HG03135 (cell line): ENCODE data around the gene KRT77.

Experiments used
- ATAC-seq: cut with Tn5 transposase; IDR thresholded peaks from one replicate; pipeline ENCODE4 v1.9.1; 2021; ENCODE audit warnings: mild to moderate bottlenecking, moderate library complexity; ENCODE audit not compliant: unreplicated experiment

The KRT77 gene

DNA sequence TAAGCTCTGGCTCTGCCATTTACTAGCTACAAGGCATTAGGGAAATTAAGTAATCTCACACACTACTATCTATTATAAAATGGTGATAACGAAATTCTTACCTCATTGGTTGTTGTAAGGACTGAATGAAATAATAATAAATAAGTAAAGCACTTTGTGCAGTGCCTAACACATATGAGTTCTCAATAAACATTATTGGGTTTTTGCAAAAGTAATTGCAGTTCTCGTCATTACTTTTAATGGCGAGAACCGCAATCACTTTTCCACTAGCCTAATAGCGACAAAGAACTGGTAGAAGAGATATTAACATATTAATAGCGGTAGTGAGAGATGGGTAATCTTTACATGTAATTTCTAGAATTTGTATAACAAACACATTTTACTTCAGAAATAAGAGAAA, 9.2 kb downstream of the KRT77 start:
- no peak for ATAC-seq

GRCh38 chr12:52693261-52693660, 10.1 kb downstream of the KRT77 start:
- no peak for ATAC-seq

GRCh38 chr12:52692254-52692653, 11.1 kb downstream of the KRT77 start:
- no peak for ATAC-seq

- ATAC-seq: no peak
These were observed 11.5 kb downstream of the KRT77 start for GRCh38 chr12:52691841-52692150.

GRCh38 chr12:52691076-52691840, 12.1 kb downstream of the KRT77 start:
- no peak for ATAC-seq

GRCh38 chr12:52690351-52691075, 12.8 kb downstream of the KRT77 start:
- no peak for ATAC-seq

GRCh38 chr12:52689936-52690335, 13.4 kb downstream of the KRT77 start:
- no peak for ATAC-seq

- ATAC-seq: no peak
These were observed 14.1 kb downstream of the KRT77 start for GRCh38 chr12:52689239-52689638.

DNA sequence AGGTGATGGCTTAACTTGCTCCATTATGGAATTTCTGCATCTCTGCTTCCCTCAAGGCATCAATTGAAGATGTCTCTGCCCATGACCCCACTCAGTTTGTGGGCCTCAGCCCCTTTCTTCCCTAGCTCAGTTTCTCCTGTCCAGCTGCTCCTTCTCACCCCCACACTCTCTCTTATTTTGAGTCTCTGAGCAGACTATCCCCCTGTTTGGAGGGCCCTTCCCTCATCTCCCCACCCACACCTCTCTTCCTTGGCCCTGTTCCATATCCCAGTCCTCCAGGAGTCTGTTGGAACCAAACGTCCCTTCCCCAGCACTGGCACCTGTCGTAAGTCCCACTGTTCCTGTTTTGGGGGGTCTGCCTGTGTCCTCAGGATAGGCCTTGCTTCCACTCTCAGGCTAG, 14.8 kb downstream of the KRT77 start:
- no peak for ATAC-seq

- ATAC-seq: no peak
These were observed 15.6 kb downstream of the KRT77 start for GRCh38 chr12:52687497-52688385.

- no peak for ATAC-seq
These were observed 16.4 kb downstream of the KRT77 start for GRCh38 chr12:52686756-52687487.

DNA sequence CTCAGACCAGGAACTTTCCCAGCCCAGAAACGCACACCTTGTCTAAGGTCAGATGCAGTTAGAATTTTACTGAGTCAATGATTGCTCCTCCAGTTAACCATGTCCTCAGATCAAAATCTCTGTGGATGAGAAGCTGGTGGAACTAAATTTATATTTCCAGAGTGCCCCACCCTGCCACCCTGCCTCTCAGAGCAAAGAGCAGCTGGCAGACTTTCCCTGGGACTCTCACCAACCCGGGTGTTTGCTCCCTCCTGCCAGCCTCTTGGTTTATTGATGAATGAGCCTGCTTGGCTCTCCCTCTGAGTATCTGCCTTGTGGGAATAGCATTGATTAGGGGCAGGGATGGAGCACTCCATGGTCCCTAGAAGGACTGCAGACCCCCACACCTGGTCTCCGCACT, 17.3 kb downstream of the KRT77 start:
- ATAC-seq: no peak

DNA sequence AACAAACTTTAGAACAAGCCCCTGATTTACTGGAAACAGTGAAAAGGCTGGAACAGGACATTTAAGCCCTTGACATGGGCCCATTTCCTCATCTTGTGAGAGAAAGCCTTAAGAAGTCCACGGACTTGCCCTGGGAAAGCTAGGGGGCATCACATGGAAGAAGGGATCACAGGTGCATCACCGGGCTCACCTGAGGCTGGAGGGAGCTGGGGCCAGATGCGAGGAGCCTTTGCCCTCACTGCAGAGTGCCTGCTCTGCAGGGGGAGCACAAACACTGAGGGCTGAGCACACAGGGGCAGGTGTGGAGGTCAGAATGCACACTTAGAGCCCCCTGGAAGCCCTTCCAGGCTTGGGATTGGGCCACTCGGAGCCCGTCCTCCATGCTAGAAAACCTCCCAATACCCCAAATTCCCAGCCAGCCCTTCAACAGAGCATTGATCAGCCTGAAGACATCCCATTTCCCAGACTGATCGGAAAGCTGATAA, 17.9 kb downstream of the KRT77 start:
- ATAC-seq: no peak

- ATAC-seq: no peak
These were observed 18.9 kb downstream of the KRT77 start for GRCh38 chr12:52684431-52684830.

GRCh38 chr12:52683575-52684300, 19.6 kb downstream of the KRT77 start:
- no peak for ATAC-seq

DNA sequence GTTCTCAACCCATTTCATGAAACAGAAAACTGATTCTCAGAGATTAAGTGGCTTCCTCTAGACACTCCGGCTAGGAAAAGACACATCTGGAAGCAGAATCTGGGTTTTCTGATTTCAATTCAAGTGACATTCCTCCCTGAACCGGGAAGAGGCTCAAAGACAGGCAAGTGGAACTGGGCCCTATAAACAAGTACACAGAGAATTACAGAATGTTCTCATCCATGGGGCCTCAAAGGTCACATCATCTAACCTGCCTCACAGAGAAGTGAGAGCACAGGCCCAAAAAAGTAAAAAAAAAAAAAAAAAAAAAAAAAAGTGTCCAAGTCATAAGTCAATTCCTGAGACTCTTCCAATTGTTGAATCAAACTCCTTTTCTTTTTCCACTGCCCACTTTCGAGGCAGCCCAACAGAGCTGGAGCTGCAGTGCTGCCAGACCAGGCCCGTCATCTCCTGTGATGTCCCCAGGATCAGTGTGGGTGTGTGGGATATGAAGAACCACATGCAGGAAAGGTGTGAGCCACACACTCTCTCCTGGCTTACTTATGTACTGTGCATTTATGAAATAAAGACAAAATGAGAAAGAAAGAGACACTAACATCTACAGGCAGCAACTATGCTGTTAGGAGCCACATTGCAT, 20.3 kb downstream of the KRT77 start:
- ATAC-seq: no peak

DNA sequence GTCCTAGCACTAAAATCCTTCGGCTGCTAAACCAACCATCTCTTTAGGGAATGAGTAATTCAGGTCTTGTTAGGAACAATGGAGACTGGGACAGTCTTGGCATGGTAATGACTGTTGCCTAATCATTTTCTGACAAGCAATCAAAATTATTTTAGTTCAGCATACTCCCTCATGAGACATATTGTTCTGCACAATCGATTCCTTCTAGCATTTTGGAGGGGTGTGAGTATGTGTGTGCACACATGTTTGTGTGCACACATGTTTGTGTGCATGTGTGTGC, 21.0 kb downstream of the KRT77 start:
- no peak for ATAC-seq

DNA sequence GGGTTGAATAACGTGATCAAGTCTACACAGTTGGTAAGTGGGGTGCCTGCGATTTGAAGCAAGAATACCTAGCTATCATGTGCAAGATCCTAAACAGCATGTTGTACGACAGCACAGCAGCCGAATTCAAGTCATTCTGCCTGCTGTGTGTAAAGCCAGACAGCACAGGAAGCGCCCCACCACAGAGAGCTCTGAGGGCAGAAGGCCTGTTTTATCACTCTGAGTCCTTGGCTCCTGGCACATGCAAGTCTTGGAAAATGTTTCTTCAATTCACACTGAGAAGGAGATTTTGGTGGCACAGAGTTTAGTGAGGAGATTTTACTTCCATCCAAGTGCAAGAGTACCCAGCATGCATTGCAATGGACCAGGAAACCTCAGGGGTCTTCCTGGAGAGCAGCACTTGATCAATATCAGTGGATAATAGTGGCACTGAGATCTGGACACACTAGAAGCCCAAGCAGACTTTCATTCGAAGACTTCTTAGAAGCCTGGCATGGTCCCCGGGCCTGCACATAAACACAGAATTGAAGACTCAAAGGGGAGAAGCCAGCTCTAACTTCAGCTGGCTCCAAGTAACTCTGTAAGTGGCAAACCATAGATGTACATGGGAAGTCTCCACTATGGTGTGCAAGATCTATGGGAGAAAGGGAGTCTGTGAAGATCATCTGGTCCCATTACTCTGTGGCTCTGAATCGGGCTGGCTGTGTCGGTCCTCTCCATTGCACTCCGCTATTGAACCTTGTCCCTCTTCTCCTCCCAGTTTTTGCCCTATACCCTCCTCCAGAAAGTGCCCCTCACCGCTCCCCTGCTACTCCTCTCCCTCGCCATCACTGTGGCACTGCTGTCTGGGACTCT, 21.6 kb downstream of the KRT77 start:
- ATAC-seq: no peak

GRCh38 chr12:52680363-52680762, 23.0 kb downstream of the KRT77 start, which contains the start of gene KRT1:
Gene KRT1, minus strand, starts transcription at chr12:52680407. Its CDS starts 59 bp downstream, at chr12:52680348.
- ATAC-seq: no peak
